H9 (cell line): Measurements from ENCODE around the gene ASTN2. TPM values are rescaled to one million over a fixed set of nuclear protein-coding genes. Genes with fewer than 3 reads are reported as not detected.

ENCODE experiments used
- DNase-seq: peaks from one replicate; pipeline ENCODE4 v3.0.0-alpha.2; 2017
- H2AFZ ChIP-seq: one replicate; pipeline ENCODE4 v1.6.1; 2013; ENCODE audit warnings: mild to moderate bottlenecking, low read length, control low read depth, moderate library complexity
- H2AK5ac ChIP-seq: 2 replicates; pipeline ENCODE4 v1.6.1; 2013; ENCODE audit warnings: low read length, control low read depth, mixed read lengths; ENCODE audit not compliant: insufficient read length
- H2BK120ac ChIP-seq: one replicate; pipeline ENCODE4 v1.6.1; 2013; ENCODE audit warnings: low read depth, mild to moderate bottlenecking, low read length, control low read depth, inconsistent platforms; ENCODE audit not compliant: poor library complexity, severe bottlenecking
- H2BK12ac ChIP-seq: 2 replicates; pipeline ENCODE4 v1.6.1; 2013; ENCODE audit warnings: low read length, control low read depth, mixed read lengths, low read depth; ENCODE audit not compliant: insufficient read length
- H2BK15ac ChIP-seq: 2 replicates; pipeline ENCODE4 v1.6.1; 2013; ENCODE audit warnings: low read depth, low read length, control low read depth
- H2BK20ac ChIP-seq: one replicate; pipeline ENCODE4 v1.6.1; 2013; ENCODE audit warnings: low read depth, mild to moderate bottlenecking, low read length, control low read depth, inconsistent platforms; ENCODE audit not compliant: poor library complexity, severe bottlenecking
- H2BK5ac ChIP-seq: 2 replicates; pipeline ENCODE4 v1.6.1; 2013; ENCODE audit warnings: low read length, control low read depth, mixed read lengths; ENCODE audit not compliant: insufficient read length
- H3K14ac ChIP-seq: 2 replicates; pipeline ENCODE4 v1.6.1; 2013; ENCODE audit warnings: low read length, control low read depth; ENCODE audit not compliant: insufficient read depth
- H3K18ac ChIP-seq: 2 replicates; pipeline ENCODE4 v1.6.1; 2013; ENCODE audit warnings: low read depth, mild to moderate bottlenecking, mixed read lengths, low read length, control low read depth; ENCODE audit not compliant: insufficient read length
- H3K23ac ChIP-seq: 2 replicates; pipeline ENCODE4 v1.6.1; 2013; ENCODE audit warnings: low read length, control low read depth, mixed read lengths, low read depth; ENCODE audit not compliant: insufficient read length
- H3K23me2 ChIP-seq: 2 replicates; pipeline ENCODE4 v1.6.1; 2013; ENCODE audit warnings: low read depth, mild to moderate bottlenecking, mixed read lengths, low read length, control low read depth; ENCODE audit not compliant: insufficient read length, poor library complexity, severe bottlenecking
- H3K27ac ChIP-seq: 2 replicates; pipeline ENCODE4 v1.5.1; 2013; ENCODE audit warnings: low read length, control low read depth, mixed read lengths, low read depth; ENCODE audit not compliant: insufficient read length
- H3K27me3 ChIP-seq: 2 replicates; pipeline ENCODE4 v1.6.1; 2013; ENCODE audit warnings: low read length, control low read depth, inconsistent platforms; ENCODE audit not compliant: insufficient read depth
- H3K4ac ChIP-seq: 2 replicates; pipeline ENCODE4 v1.6.1; 2013; ENCODE audit warnings: low read depth, mild to moderate bottlenecking, control low read depth, inconsistent platforms, low read length, moderate library complexity
- H3K4me1 ChIP-seq: 2 replicates; pipeline ENCODE4 v1.6.1; 2013; ENCODE audit warnings: low read length, control low read depth, inconsistent platforms; ENCODE audit not compliant: insufficient read depth
- H3K4me2 ChIP-seq: 2 replicates; pipeline ENCODE4 v1.6.1; 2013; ENCODE audit warnings: low read length, control low read depth, mixed read lengths; ENCODE audit not compliant: insufficient read length, insufficient read depth
- H3K56ac ChIP-seq: 2 replicates; pipeline ENCODE4 v1.6.1; 2013; ENCODE audit warnings: low read depth, mild to moderate bottlenecking, mixed read lengths, low read length, control low read depth; ENCODE audit not compliant: insufficient read length
- H3K79me1 ChIP-seq: 2 replicates; pipeline ENCODE4 v1.6.1; 2013; ENCODE audit warnings: low read depth, mild to moderate bottlenecking, moderate library complexity, low read length, control low read depth, inconsistent platforms; ENCODE audit not compliant: insufficient read depth, poor library complexity, severe bottlenecking
- H3K79me2 ChIP-seq: 2 replicates; pipeline ENCODE4 v1.6.1; 2013; ENCODE audit warnings: low read length, control low read depth, inconsistent platforms; ENCODE audit not compliant: insufficient read depth
- H3K9ac ChIP-seq: 2 replicates; pipeline ENCODE4 v1.6.1; 2013; ENCODE audit warnings: low read length, control low read depth, mixed read lengths; ENCODE audit not compliant: insufficient read length; ENCODE audit errors: extremely low read depth
- H3K9me3 ChIP-seq: one replicate; pipeline ENCODE4 v1.6.1; 2013; ENCODE audit warnings: low read depth, low read length, inconsistent platforms; ENCODE audit not compliant: control insufficient read depth
- H3T11ph ChIP-seq: one replicate; pipeline ENCODE4 v1.6.1; 2013; ENCODE audit warnings: mild to moderate bottlenecking, low read length, control low read depth, inconsistent platforms
- H4K20me1 ChIP-seq: one replicate; pipeline ENCODE4 v1.6.1; 2013; ENCODE audit not compliant: control insufficient read depth, insufficient read length, insufficient read depth
- H4K5ac ChIP-seq: 2 replicates; pipeline ENCODE4 v1.6.1; 2013; ENCODE audit warnings: low read depth, mild to moderate bottlenecking, mixed read lengths, low read length, control low read depth; ENCODE audit not compliant: insufficient read length
- H4K8ac ChIP-seq: replicated peaks from 2 replicates; pipeline ENCODE4 v1.6.1; 2013; ENCODE audit warnings: low read length, control low read depth, mixed read lengths, low read depth; ENCODE audit not compliant: insufficient read length
- H4K91ac ChIP-seq: 2 replicates; pipeline ENCODE4 v1.6.1; 2013; ENCODE audit warnings: low read depth, mild to moderate bottlenecking, moderate library complexity, mixed read lengths, low read length, control low read depth; ENCODE audit not compliant: insufficient read length
- H3K27ac Mint-ChIP-seq, 3 experiments: 2 replicates in 2 of 3; 3 replicates in 1 of 3; pipeline ENCODE4 v1.8.0; 2020 to 2021; ENCODE audit warnings: mixed read lengths in 3 of 3, mild to moderate bottlenecking in 1 of 3, moderate library complexity in 1 of 3
- H3K27me3 Mint-ChIP-seq: 2 replicates; pipeline ENCODE4 v1.8.0; 2021; ENCODE audit warnings: low read depth, mild to moderate bottlenecking, moderate library complexity, mixed read lengths
- H3K36me3 Mint-ChIP-seq, 3 experiments: 2 replicates in 2 of 3; 3 replicates in 1 of 3; pipeline ENCODE4 v1.8.0; 2020 to 2021; ENCODE audit warnings: low read depth in 3 of 3, mixed read lengths in 3 of 3; ENCODE audit not compliant: insufficient read depth in 1 of 3
- H3K4me1 Mint-ChIP-seq, 2 experiments: 2 replicates each; pipeline ENCODE4 v1.8.0; 2020; ENCODE audit warnings: mixed read lengths in 2 of 2
- H3K4me3 Mint-ChIP-seq, 2 experiments: 2 replicates in 1 of 2; 3 replicates in 1 of 2; pipeline ENCODE4 v1.8.0; 2020 to 2021; ENCODE audit warnings: mild to moderate bottlenecking in 2 of 2, mixed read lengths in 2 of 2, moderate library complexity in 1 of 2
- H3K9me3 Mint-ChIP-seq, 2 experiments: 2 replicates in 1 of 2; 3 replicates in 1 of 2; pipeline ENCODE4 v1.8.0; 2020; ENCODE audit warnings: mild to moderate bottlenecking in 2 of 2, mixed read lengths in 2 of 2, moderate library complexity in 1 of 2
- CTCF ChIP-seq: fragments of 200-600 bp; sonication (generic); conservative IDR thresholded peaks from 3 replicates; pipeline ENCODE4 v1.8.0; 2021; ENCODE audit warnings: antibody characterized with exemption, mild to moderate bottlenecking
- WGBS: extraction: QIAGEN DNeasy Blood & Tissue Kit; methylation state at CpG from one replicate; pipeline ENCODE4 v1.1.7; 2013; ENCODE audit warnings: missing lambda C conversion rate, low lambda C conversion rate, mixed read lengths; ENCODE audit not compliant: insufficient read length; ENCODE audit errors: extremely low coverage; 5-methylcytosine and 5-hydroxymethylcytosine counted together
- total RNA-seq: library from RNA; stranded (reverse); gene quantifications from 2 replicates; pipeline ENCODE4 v1.2.1, GENCODE V29; 2021

The ASTN2 gene
- total RNA-seq, 1 experiment from 2014 or later = 9.7 TPM

- H3K27me3 ChIP-seq = no peaks in the 10 kb centered on the region
- peaks cover 42 to 71% of the 10 kb centered on the region in 2 experiments for H3K4me1 Mint-ChIP-seq
- peaks cover 4% of the 10 kb centered on the region for H3K27me3 Mint-ChIP-seq
Observed at GRCh38 chr9:117403848-117404247, 11.0 kb downstream of the ASTN2 start.

More at GRCh38 chr9:117403848-117404247, 11.0 kb downstream of the ASTN2 start:
- Histone ChIP-seq H3K9me3 (no peaks in the 10 kb centered on the region), H3K14ac (no peak overlapping the region), H3K9ac (no peak overlapping the region), H3K4me2 (no peak overlapping the region), H3K79me1 (no peaks in the 10 kb centered on the region), H2BK12ac (no peak overlapping the region), H3K56ac (no peak overlapping the region), H2BK5ac (no peak overlapping the region), H4K20me1 (no peaks in the 10 kb centered on the region), H2BK20ac (no peak overlapping the region), H2BK15ac (no peak overlapping the region), H3K4me1 (peaks cover 11% of the 10 kb centered on the region; the same call in 1 of the 2 replicates), H3K79me2 (no peaks in the 10 kb centered on the region), H3K23ac (no peak overlapping the region), H4K5ac (no peak overlapping the region), H2AFZ (no peak overlapping the region), H2AK5ac (no peak overlapping the region), H4K8ac (no peak overlapping the region), H3K23me2 (no peaks in the 10 kb centered on the region), H3K4ac (no peak overlapping the region), H2BK120ac (no peak overlapping the region), H4K91ac (no peak overlapping the region), H3K27ac (no peak overlapping the region), H3K18ac (no peak overlapping the region), H3T11ph (no peak overlapping the region)
- Mint-ChIP-seq H3K36me3 (no peaks in the 10 kb centered on the region; a peak in 1 of 7 replicates), H3K4me3 (no peak overlapping the region), H3K9me3 (no peaks in the 10 kb centered on the region), H3K27ac (no peak overlapping the region)
- no peak for DNase-seq
- no peak for TF ChIP-seq CTCF
- no CpG with 5 or more reads among the region's 2 CpGs for WGBS
